Loucy (cell line): ENCODE results near the gene SPATA32.

Source experiments
- H2AFZ ChIP-seq: fragments of 200-600 bp; sonication (generic); 2 replicates; pipeline ENCODE4 v1.6.0; 2016; ENCODE audit warnings: antibody characterized with exemption, mild to moderate bottlenecking, low read length, moderate library complexity
- H3F3A ChIP-seq: fragments of 200-600 bp; 2 replicates; pipeline ENCODE4 v1.6.0; 2016; ENCODE audit warnings: antibody characterized with exemption, low read depth, mild to moderate bottlenecking
- H3K27me3 ChIP-seq: fragments of 200-600 bp; sonication (generic); 2 replicates; pipeline ENCODE4 v1.6.1; 2014; ENCODE audit warnings: low read length, mild to moderate bottlenecking; ENCODE audit not compliant: insufficient read depth, poor library complexity, severe bottlenecking
- H3K36me3 ChIP-seq: fragments of 200-600 bp; sonication (generic); 2 replicates; pipeline ENCODE4 v1.6.1; 2016; ENCODE audit warnings: low read length; ENCODE audit not compliant: insufficient read depth
- H3K4me1 ChIP-seq: fragments of 200-600 bp; sonication (generic); 2 replicates; pipeline ENCODE4 v1.5.1; 2014; ENCODE audit warnings: low read length, mild to moderate bottlenecking; ENCODE audit not compliant: insufficient read depth, poor library complexity, severe bottlenecking
- H3K4me2 ChIP-seq: fragments of 200-600 bp; sonication (generic); 2 replicates; pipeline ENCODE4 v1.6.0; 2014; ENCODE audit warnings: antibody characterized with exemption, low read length, low read depth, mild to moderate bottlenecking; ENCODE audit not compliant: poor library complexity, severe bottlenecking
- H3K4me3 ChIP-seq: fragments of 200-600 bp; sonication (generic); 2 replicates; pipeline ENCODE4 v1.5.1; 2014; ENCODE audit warnings: low read length, mild to moderate bottlenecking, mixed read lengths; ENCODE audit not compliant: poor library complexity, severe bottlenecking
- H3K79me2 ChIP-seq: fragments of 200-600 bp; sonication (generic); 2 replicates; pipeline ENCODE4 v1.6.1; 2014; ENCODE audit warnings: low read length; ENCODE audit not compliant: insufficient read depth
- H3K9ac ChIP-seq: fragments of 200-600 bp; sonication (generic); 2 replicates; pipeline ENCODE4 v1.6.0; 2014; ENCODE audit warnings: mild to moderate bottlenecking, low read depth, low read length, moderate library complexity; ENCODE audit not compliant: poor library complexity, severe bottlenecking
- H3K9me2 ChIP-seq: fragments of 200-600 bp; sonication (generic); replicated peaks from 2 replicates; pipeline ENCODE4 v1.6.1; 2016; ENCODE audit warnings: low read depth, low read length, mixed read lengths
- H3K9me3 ChIP-seq: fragments of 200-600 bp; sonication (generic); 2 replicates; pipeline ENCODE4 v1.6.1; 2014; ENCODE audit warnings: mild to moderate bottlenecking, antibody characterized with exemption, low read length, low read depth; ENCODE audit not compliant: insufficient read depth
- H4K20me1 ChIP-seq: fragments of 200-600 bp; sonication (generic); 2 replicates; pipeline ENCODE4 v1.6.0; 2014; ENCODE audit warnings: antibody characterized with exemption, low read length, mild to moderate bottlenecking; ENCODE audit not compliant: insufficient read depth, poor library complexity, severe bottlenecking
- CTCF ChIP-seq: fragments of 200-600 bp; sonication (generic); conservative IDR thresholded peaks from 2 replicates; pipeline ENCODE4 v1.5.1; 2014; ENCODE audit warnings: mild to moderate bottlenecking, antibody characterized with exemption, low read length
- EZH2phosphoT487 ChIP-seq: fragments of 200-600 bp; IDR thresholded peaks from 2 replicates; pipeline ENCODE4 v1.6.1; 2018; ENCODE audit warnings: antibody characterized with exemption, mild to moderate bottlenecking, moderate library complexity, borderline replicate concordance

Gene SPATA32

GRCh38 chr17:45243750-45244149 is 18.1 kb downstream of the SPATA32 start:
- Histone ChIP-seq H3F3A (peaks cover 4% of the 10 kb centered on the region), H3K9ac (no peak overlapping the region), H3K27me3 (no peaks in the 10 kb centered on the region), H3K9me2 (no peaks in the 10 kb centered on the region), H3K36me3 (peaks cover 76% of the 10 kb centered on the region; the same call in 1 of the 2 replicates), H2AFZ (no peak overlapping the region), H3K4me1 (peaks cover 5% of the 10 kb centered on the region), H4K20me1 (no peaks in the 10 kb centered on the region), H3K79me2 (peaks cover 6% of the 10 kb centered on the region), H3K4me3 (no peak overlapping the region), H3K4me2 (no peak overlapping the region), H3K9me3 (no peaks in the 10 kb centered on the region)
- TF ChIP-seq CTCF (no peak), EZH2phosphoT487 (no peak)

- Histone ChIP-seq H4K20me1 (no peaks in the 10 kb centered on the region), H3K9me2 (no peaks in the 10 kb centered on the region), H3K9me3 (no peaks in the 10 kb centered on the region), H3F3A (peaks cover under 1% of the 10 kb centered on the region), H3K36me3 (peaks cover 94% of the 10 kb centered on the region; the same call in 1 of the 2 replicates), H3K4me3 (no peak overlapping the region), H2AFZ (no peak overlapping the region), H3K27me3 (no peaks in the 10 kb centered on the region), H3K9ac (no peak overlapping the region), H3K4me1 (no peaks in the 10 kb centered on the region), H3K79me2 (no peaks in the 10 kb centered on the region), H3K4me2 (no peak overlapping the region)
- TF ChIP-seq CTCF: no peak
- TF ChIP-seq EZH2phosphoT487: no peak
Observed at GRCh38 chr17:45242029-45242414, 19.9 kb downstream of the SPATA32 start.

- no peaks in the 10 kb centered on the region for H3K9me3 ChIP-seq
- no peaks in the 10 kb centered on the region for H3F3A ChIP-seq
- H3K4me2 ChIP-seq: no peak overlapping the region
- no peaks in the 10 kb centered on the region for H3K79me2 ChIP-seq
- TF ChIP-seq CTCF: no peak
- no peak for TF ChIP-seq EZH2phosphoT487
- H3K4me1 ChIP-seq: no peaks in the 10 kb centered on the region
- no peaks in the 10 kb centered on the region for H3K27me3 ChIP-seq
- H3K9ac ChIP-seq: no peak overlapping the region
- H3K9me2 ChIP-seq: no peaks in the 10 kb centered on the region
- H4K20me1 ChIP-seq: no peaks in the 10 kb centered on the region
- no peak overlapping the region for H3K4me3 ChIP-seq
- no peak overlapping the region for H2AFZ ChIP-seq
- peaks cover 95% of the 10 kb centered on the region; the same call in 1 of the 2 replicates for H3K36me3 ChIP-seq
Observed at GRCh38 chr17:45241328-45242028, 20.4 kb downstream of the SPATA32 start.
